IPS-18a (cell line): ENCODE data around the gene CDC23.
A peak's percentile ranks its signal among the peaks of the same experiment; 100 is the strongest.
"Not testable (repeated sequence)": the region's sequence is repeated elsewhere in the genome, so short reads cannot be mapped to it uniquely, and the experiment has no call there.

ENCODE experiments used
- H3K27ac ChIP-seq: one replicate; pipeline ENCODE4 v1.5.1; 2013; ENCODE audit warnings: low read length
- H3K27me3 ChIP-seq: one replicate; pipeline ENCODE4 v1.6.1; 2013; ENCODE audit warnings: mild to moderate bottlenecking, low read length; ENCODE audit not compliant: control insufficient read depth, insufficient read depth
- H3K36me3 ChIP-seq: one replicate; pipeline ENCODE4 v1.6.1; 2013; ENCODE audit warnings: low read depth, low read length; ENCODE audit not compliant: control insufficient read depth
- H3K4me1 ChIP-seq: one replicate; pipeline ENCODE4 v1.6.1; 2013; ENCODE audit warnings: low read depth, low read length; ENCODE audit not compliant: control insufficient read depth
- H3K4me3 ChIP-seq: one replicate; pipeline ENCODE4 v1.5.1; 2013; ENCODE audit warnings: low read length
- H3K9ac ChIP-seq: one replicate; pipeline ENCODE4 v1.6.1; 2013; ENCODE audit warnings: mild to moderate bottlenecking, low read length, moderate library complexity
- H3K9me3 ChIP-seq: one replicate; pipeline ENCODE4 v1.6.1; 2013; ENCODE audit warnings: low read depth, low read length; ENCODE audit not compliant: control insufficient read depth

CDC23 gene

DNA sequence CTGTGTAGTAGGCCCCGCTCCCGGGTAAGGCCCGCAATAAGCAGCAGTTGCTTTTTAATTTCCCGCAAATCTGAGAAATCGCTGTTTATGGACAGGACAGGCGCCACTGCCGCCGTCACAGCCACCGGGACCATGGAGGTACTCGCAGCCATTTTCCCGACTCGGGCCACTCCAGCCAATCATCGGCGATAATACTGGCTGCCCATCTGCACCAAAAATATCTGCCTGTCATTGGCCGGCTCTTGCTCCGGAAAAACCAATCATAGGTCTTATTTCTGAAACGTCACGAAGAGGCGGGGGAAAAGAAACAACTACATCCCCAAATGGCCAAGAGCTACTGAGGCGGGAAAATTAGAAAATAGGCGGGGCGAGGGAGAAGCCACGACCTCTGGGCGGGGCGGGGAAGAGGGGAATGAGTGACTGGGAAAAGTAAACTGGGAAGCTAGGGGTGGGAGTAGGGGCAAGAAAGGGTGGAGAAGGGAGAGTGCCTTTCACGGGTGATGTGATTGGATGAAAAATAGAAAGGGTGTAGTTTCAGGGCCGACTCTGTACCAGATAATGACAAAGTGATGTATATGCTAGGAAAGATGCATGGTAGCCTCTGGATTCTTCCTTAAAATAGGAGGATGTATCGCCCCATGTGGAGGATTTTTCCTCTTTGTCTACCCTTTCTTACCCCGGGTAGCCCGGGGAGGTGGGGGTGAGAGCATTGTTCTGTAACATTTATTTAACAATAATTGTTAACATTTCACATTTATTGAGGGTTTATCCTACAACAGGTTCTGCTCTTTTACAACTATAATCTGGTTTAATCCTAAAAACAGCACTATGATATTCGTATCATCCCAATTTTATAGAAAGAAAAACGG is at the start of gene CDC23:
CDC23 (minus strand) TSS at position 163 of the 869 bp plus-strand sequence; CDS start at position 152, 11 bp downstream.
- Histone ChIP-seq H3K27me3 (no peaks in the 10 kb centered on the region), H3K9ac (peak within 1 kb of the TSS; percentile 97), H3K9me3 (no peaks in the 10 kb centered on the region), H3K4me1 (no peaks in the 10 kb centered on the region), H3K27ac (peak within 1 kb of the TSS; percentile 58), H3K36me3 (peaks cover 8% of the 10 kb centered on the region), H3K4me3 (peak within 1 kb of the TSS; percentile 97)

GRCh38 chr5:138258704-138259292 is 45.7 kb upstream of the CDC23 start:
- H3K9me3 ChIP-seq = no peaks in the 10 kb centered on the region
- no peak overlapping the region for H3K27ac ChIP-seq
- no peaks in the 10 kb centered on the region for H3K4me1 ChIP-seq
- H3K4me3 ChIP-seq = no peak overlapping the region
- H3K9ac ChIP-seq = no peak overlapping the region
- no peaks in the 10 kb centered on the region for H3K27me3 ChIP-seq
- no peaks in the 10 kb centered on the region for H3K36me3 ChIP-seq

DNA sequence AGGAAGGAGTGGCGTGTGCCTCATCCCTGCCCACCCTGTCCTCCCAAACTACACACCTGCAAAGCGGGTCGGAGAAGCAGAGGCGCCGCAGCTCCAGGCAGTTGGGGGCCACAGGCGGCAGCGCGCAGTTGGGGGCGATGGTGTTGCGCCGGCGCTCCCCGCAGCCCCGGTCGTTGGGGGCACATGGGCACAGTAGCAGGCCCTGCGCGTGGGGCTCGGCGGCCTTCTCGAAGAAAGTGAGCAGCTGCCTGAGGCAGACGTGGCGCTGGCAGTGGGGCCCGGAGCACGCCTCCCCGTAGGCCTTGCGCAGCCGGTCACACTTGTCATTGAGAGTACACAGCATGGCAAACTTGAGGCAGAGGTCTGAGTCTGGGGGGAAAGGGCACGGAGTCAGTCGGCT is 44.5 kb upstream of the CDC23 start:
- Histone ChIP-seq H3K4me1 (no peaks in the 10 kb centered on the region), H3K27ac (no peak overlapping the region), H3K4me3 (no peak overlapping the region), H3K36me3 (no peaks in the 10 kb centered on the region), H3K27me3 (no peaks in the 10 kb centered on the region), H3K9ac (no peak overlapping the region), H3K9me3 (no peaks in the 10 kb centered on the region)

DNA sequence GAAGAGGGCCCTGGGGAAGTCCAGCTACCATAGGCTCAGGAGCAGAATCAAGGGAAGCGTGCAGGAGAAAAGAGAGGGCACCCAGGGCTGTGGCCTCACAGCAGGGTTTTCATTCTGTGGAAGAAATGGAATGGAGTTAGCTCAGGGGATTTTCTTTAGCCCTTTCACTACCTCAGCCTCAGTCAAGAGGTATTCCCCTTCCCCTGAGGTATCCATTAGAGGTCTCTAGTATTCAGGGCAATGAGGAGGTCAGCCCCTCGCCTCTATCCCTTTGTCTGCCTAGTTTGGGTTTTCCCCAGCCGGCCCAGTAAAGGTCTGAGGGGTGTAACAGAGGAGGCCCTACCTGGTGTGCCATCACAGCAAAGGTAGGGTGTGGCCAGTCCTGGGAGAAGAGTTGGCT is 39.8 kb upstream of the CDC23 start:
- Histone ChIP-seq H3K4me1 (no peaks in the 10 kb centered on the region), H3K27ac (no peak overlapping the region), H3K4me3 (no peak overlapping the region), H3K9ac (no peak overlapping the region), H3K9me3 (no peaks in the 10 kb centered on the region), H3K36me3 (no peaks in the 10 kb centered on the region), H3K27me3 (no peaks in the 10 kb centered on the region)

- H3K4me1 ChIP-seq, H3K9me3 ChIP-seq, H3K4me3 ChIP-seq, H3K36me3 ChIP-seq, H3K27ac ChIP-seq, H3K9ac ChIP-seq: not testable (repeated sequence)
- H3K27me3 ChIP-seq = peaks cover 14% of the 10 kb centered on the region
These were observed 34.7 kb upstream of the CDC23 start for GRCh38 chr5:138247800-138248199.

DNA sequence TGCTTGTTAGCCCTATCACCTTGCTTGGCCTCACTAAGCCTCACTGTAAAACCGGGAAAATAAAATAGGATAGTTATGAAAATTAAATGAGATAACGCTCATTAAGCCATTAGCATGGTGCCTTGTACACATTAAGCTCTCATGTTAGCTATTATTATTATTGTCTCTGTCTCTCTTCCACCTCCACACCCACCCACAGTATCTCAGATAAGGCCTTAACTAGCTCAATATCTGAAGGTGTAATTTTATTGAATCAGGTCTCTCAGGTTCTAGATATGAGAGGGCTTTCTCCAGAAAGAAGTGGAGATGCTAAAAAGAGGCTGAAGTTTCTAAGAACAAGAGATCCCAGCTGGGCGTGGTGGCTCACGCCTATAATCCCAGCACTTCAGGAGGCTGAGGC is 33.7 kb upstream of the CDC23 start:
- H3K27me3 ChIP-seq = peaks cover 24% of the 10 kb centered on the region
- H3K4me1 ChIP-seq = peaks cover 12% of the 10 kb centered on the region
- no peak overlapping the region for H3K9ac ChIP-seq
- H3K4me3 ChIP-seq = no peak overlapping the region
- no peak overlapping the region for H3K27ac ChIP-seq
- no peaks in the 10 kb centered on the region for H3K9me3 ChIP-seq
- H3K36me3 ChIP-seq = no peaks in the 10 kb centered on the region

DNA sequence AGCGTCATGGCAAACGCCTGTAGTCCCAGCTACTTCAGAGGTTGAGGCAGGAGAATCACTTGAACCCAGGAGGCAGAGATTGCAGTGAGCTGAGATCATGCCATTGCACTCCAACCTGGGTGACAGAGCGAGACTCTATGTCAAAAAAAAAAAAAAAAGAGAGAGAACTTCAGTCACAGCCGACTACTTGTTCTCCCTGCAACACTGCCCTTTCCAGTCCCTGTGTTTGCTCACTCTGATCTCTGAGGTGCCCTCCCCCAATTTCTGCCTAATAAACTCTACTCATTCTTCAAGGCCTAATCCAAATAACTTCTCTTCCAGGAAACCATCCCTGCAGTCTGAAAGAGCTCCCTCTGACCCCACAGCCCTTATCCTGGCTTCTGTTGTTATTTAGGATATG is 33.2 kb upstream of the CDC23 start:
- Histone ChIP-seq H3K4me1 (peaks cover 12% of the 10 kb centered on the region), H3K36me3 (no peaks in the 10 kb centered on the region), H3K27me3 (peaks cover 29% of the 10 kb centered on the region), H3K27ac (no peak overlapping the region), H3K9me3 (no peaks in the 10 kb centered on the region), H3K4me3 (no peak overlapping the region), H3K9ac (no peak overlapping the region)

DNA sequence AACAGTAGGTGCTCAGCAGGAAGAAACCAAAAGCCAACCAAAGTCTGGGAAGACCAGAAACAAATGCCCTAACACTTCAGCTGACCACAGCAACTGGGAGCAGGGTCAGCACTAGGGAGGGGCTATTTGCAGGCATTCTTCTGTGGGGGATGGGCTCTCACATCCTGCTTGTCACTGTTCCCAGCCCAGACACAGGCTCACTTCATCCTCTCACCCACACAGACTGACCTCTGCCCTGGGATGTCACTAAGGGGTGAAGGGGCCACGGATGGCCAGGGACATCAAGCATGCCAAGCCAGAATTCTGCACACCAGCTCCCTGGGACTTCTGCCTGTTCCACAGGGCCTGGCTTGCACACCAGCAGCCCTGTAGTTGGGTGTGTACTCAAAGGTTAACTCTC is 32.6 kb upstream of the CDC23 start:
- Histone ChIP-seq H3K27me3 (peaks cover 35% of the 10 kb centered on the region), H3K9ac (no peak overlapping the region), H3K36me3 (no peaks in the 10 kb centered on the region), H3K9me3 (no peaks in the 10 kb centered on the region), H3K4me3 (no peak overlapping the region), H3K27ac (no peak overlapping the region), H3K4me1 (peaks cover 12% of the 10 kb centered on the region)

- H3K4me1 ChIP-seq = peaks cover 12% of the 10 kb centered on the region
- no peak overlapping the region for H3K4me3 ChIP-seq
- no peak overlapping the region for H3K9ac ChIP-seq
- H3K27ac ChIP-seq = no peak overlapping the region
- H3K9me3 ChIP-seq = no peaks in the 10 kb centered on the region
- H3K27me3 ChIP-seq = peaks cover 50% of the 10 kb centered on the region
- H3K36me3 ChIP-seq = no peaks in the 10 kb centered on the region
These were observed 30.7 kb upstream of the CDC23 start for GRCh38 chr5:138243794-138244193.

GRCh38 chr5:138241688-138242571 is 28.8 kb upstream of the CDC23 start:
- Histone ChIP-seq H3K4me1 (peaks cover 12% of the 10 kb centered on the region), H3K36me3 (no peaks in the 10 kb centered on the region), H3K27me3 (peaks cover 54% of the 10 kb centered on the region), H3K9ac (peak overlapping the region; percentile 25), H3K9me3 (no peaks in the 10 kb centered on the region), H3K4me3 (peak overlapping the region; percentile 56), H3K27ac (no peak overlapping the region)

- Histone ChIP-seq H3K27me3 (peaks cover 54% of the 10 kb centered on the region), H3K9ac (no peak overlapping the region), H3K36me3 (no peaks in the 10 kb centered on the region), H3K4me3 (no peak overlapping the region), H3K27ac (no peak overlapping the region), H3K9me3 (no peaks in the 10 kb centered on the region), H3K4me1 (peaks cover 10% of the 10 kb centered on the region)
These were observed 27.7 kb upstream of the CDC23 start for GRCh38 chr5:138240650-138241385.
